ENCODE results near the gene LRRC49.
A peak's percentile ranks its signal among the peaks of the same experiment; 100 is the strongest.
"Not testable (repeated sequence)": the region's sequence is repeated elsewhere in the genome, so short reads cannot be mapped to it uniquely, and the experiment has no call there.

Gene LRRC49

DNA sequence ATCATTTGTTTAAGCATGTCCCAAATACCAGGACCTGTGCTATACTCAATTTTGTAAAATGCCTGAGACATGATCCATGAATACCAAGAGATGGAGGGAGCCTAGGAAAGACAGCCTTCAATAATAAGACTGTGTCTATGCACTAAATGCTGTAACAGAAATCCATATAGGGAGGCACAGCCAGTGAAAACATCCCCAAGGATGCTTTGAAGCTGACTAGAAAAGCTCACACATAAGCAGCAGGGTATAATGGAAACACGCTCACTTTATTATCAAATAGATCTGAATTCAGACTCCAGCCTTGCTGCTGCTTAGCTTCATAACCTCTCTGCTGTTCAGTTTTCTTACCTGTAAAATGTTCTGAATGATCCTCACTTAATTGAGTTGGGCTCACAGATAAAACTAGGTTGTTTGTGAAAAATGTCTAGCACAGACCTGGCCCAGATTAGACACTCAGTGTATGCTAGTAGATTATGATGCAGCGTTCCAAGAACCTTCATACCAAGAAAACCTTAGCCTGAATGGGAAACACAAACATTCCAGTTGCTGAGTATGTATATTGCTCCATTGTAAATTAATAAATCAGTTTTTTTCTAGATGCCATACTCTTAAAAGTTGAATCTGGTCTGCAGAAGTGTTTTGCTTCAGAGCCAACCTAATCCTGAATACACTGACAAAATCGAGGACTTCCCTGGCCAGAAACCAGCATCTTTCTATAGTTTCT, 34.9 kb upstream of the LRRC49 start:
- H2BK5ac ChIP-seq (ENCODE audit: low read depth, low read length, poor library complexity, severe bottlenecking) = no peak overlapping the region
- peak overlapping the region; percentile 27 for H2AK5ac ChIP-seq (ENCODE audit: low read length, severe bottlenecking)
- peak overlapping the region; percentile 79 for H3K9ac ChIP-seq (ENCODE audit: low read length)
- 93% methylated on average over 2 of the region's 3 CpGs for WGBS
- H4K91ac ChIP-seq (ENCODE audit: low read length) = no peak overlapping the region
- H3K23ac ChIP-seq (ENCODE audit: low read length in 2 of 2) = no peak overlapping the region
- H3K18ac ChIP-seq (ENCODE audit: low read depth in 1 of 2, low read length in 2 of 2) = peak overlapping the region in 1 of 2 experiments; percentile 24
- H3K4me1 ChIP-seq (ENCODE audit: control insufficient read depth, insufficient read depth, low read depth, low read length) = peaks cover 7% of the 10 kb centered on the region
- no peaks in the 10 kb centered on the region for H3K9me3 ChIP-seq (ENCODE audit: control insufficient read depth, low read length)
- H2BK12ac ChIP-seq (ENCODE audit: low read length in 2 of 2) = no peak overlapping the region
- H3K4ac ChIP-seq (ENCODE audit: low read depth in 1 of 2, low read length in 2 of 2) = no peak overlapping the region
- H3K4me3 ChIP-seq (ENCODE audit: insufficient read depth in 1 of 2, low read depth in 1 of 2, low read length in 2 of 2) = peak overlapping the region in 1 of 2 experiments; percentile 1
- no peak overlapping the region for H2AFZ ChIP-seq (ENCODE audit: low read depth, low read length)
- no peaks in the 10 kb centered on the region for H3K36me3 ChIP-seq (ENCODE audit: control insufficient read depth in 1 of 2, insufficient read depth in 2 of 2, low read depth in 1 of 2, low read length in 2 of 2)
- no peak overlapping the region for H3K14ac ChIP-seq (ENCODE audit: low read length in 2 of 2)
- no peak overlapping the region for H3K27ac ChIP-seq (ENCODE audit: low read length, poor library complexity, severe bottlenecking)
- H2BK15ac ChIP-seq (ENCODE audit: low read depth, poor library complexity, severe bottlenecking) = no peak overlapping the region
- H3K4me2 ChIP-seq (ENCODE audit: low read length, poor library complexity, severe bottlenecking) = no peak overlapping the region
- no peaks in the 10 kb centered on the region for H3K27me3 ChIP-seq (ENCODE audit: control insufficient read depth in 1 of 2, insufficient read depth in 1 of 2, low read length in 2 of 2)
- no peak for DNase-seq
- peaks cover 2% of the 10 kb centered on the region for H3K79me1 ChIP-seq (replicated peaks; ENCODE audit: low read length, poor library complexity, severe bottlenecking)
- H2BK120ac ChIP-seq (ENCODE audit: low read depth, low read length) = no peak overlapping the region
- H4K8ac ChIP-seq (ENCODE audit: low read length) = no peak overlapping the region

DNA sequence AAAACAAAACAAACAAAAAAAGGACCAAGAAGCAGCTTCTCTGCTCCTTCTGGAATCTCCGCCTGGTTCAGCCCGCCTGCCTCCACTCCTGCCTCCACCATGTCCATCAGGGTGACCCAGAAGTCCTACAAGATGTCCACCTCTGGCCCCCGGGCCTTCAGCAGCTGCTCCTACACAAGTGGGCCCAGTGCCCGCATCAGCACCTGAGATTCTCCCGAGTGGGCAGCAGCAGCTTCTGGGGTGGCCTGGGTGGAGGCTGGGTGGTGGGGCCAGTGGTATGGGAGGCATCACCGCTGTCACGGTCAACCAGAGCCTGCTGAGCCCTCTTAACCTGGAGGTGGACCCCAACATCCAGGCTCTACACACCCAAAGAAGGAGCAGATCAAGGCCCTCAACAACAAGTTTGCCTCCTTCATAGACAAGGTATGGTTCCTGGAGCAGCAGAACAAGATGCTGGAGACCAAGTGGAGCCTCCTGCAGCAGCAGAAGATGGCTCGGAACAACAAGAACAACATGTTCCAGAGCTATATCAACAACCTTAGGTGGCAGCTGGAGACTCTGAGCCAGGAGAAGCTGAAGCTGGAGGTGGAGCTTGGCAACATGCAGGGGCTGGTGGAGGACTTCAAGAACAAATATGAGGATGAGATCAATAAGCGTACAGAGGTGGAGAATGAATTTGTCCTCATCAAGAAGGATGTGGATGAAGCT, 33.9 kb upstream of the LRRC49 start:
- not testable (repeated sequence) for H2BK120ac ChIP-seq (ENCODE audit: low read depth, low read length); H3K9ac ChIP-seq (ENCODE audit: low read length); H2BK5ac ChIP-seq (ENCODE audit: low read depth, low read length, poor library complexity, severe bottlenecking); H3K27ac ChIP-seq (ENCODE audit: low read length, poor library complexity, severe bottlenecking); H3K9me3 ChIP-seq (ENCODE audit: control insufficient read depth, low read length); H3K36me3 ChIP-seq (ENCODE audit: control insufficient read depth in 1 of 2, insufficient read depth in 2 of 2, low read depth in 1 of 2, low read length in 2 of 2); H4K91ac ChIP-seq (ENCODE audit: low read length); H3K4me1 ChIP-seq (ENCODE audit: control insufficient read depth, insufficient read depth, low read depth, low read length); H4K8ac ChIP-seq (ENCODE audit: low read length); DNase-seq; H3K4me3 ChIP-seq (ENCODE audit: insufficient read depth in 1 of 2, low read depth in 1 of 2, low read length in 2 of 2); H3K4me2 ChIP-seq (ENCODE audit: low read length, poor library complexity, severe bottlenecking); H2AK5ac ChIP-seq (ENCODE audit: low read length, severe bottlenecking); H3K79me1 ChIP-seq (replicated peaks; ENCODE audit: low read length, poor library complexity, severe bottlenecking); H2AFZ ChIP-seq (ENCODE audit: low read depth, low read length); H3K4ac ChIP-seq (ENCODE audit: low read depth in 1 of 2, low read length in 2 of 2); H3K14ac ChIP-seq (ENCODE audit: low read length in 2 of 2); H3K27me3 ChIP-seq (ENCODE audit: control insufficient read depth in 1 of 2, insufficient read depth in 1 of 2, low read length in 2 of 2); H3K23ac ChIP-seq (ENCODE audit: low read length in 2 of 2)
- Histone ChIP-seq H2BK12ac (ENCODE audit: low read length in 2 of 2) (peak overlapping the region in 1 of 2 experiments; percentile 63), H3K18ac (ENCODE audit: low read depth in 1 of 2, low read length in 2 of 2) (peak overlapping the region in 1 of 2 experiments; percentile 44), H2BK15ac (ENCODE audit: low read depth, poor library complexity, severe bottlenecking) (peak overlapping the region; percentile 91)
- over 99% methylated on average over 8 of the region's 9 CpGs for WGBS

- Histone ChIP-seq H2BK15ac (ENCODE audit: low read depth, poor library complexity, severe bottlenecking) (no peak overlapping the region), H3K27me3 (ENCODE audit: control insufficient read depth in 1 of 2, insufficient read depth in 1 of 2, low read length in 2 of 2) (no peaks in the 10 kb centered on the region), H3K4me1 (ENCODE audit: control insufficient read depth, insufficient read depth, low read depth, low read length) (peaks cover 10% of the 10 kb centered on the region), H2BK5ac (ENCODE audit: low read depth, low read length, poor library complexity, severe bottlenecking) (no peak overlapping the region), H3K79me1 (replicated peaks; ENCODE audit: low read length, poor library complexity, severe bottlenecking) (peaks cover 2% of the 10 kb centered on the region), H3K4ac (ENCODE audit: low read depth in 1 of 2, low read length in 2 of 2) (no peak overlapping the region), H3K27ac (ENCODE audit: low read length, poor library complexity, severe bottlenecking) (no peak overlapping the region), H3K23ac (ENCODE audit: low read length in 2 of 2) (no peak overlapping the region), H2AK5ac (ENCODE audit: low read length, severe bottlenecking) (no peak overlapping the region), H3K9ac (ENCODE audit: low read length) (no peak overlapping the region), H3K14ac (ENCODE audit: low read length in 2 of 2) (peak overlapping the region in 1 of 2 experiments; percentile 53), H2BK12ac (ENCODE audit: low read length in 2 of 2) (peak overlapping the region in 1 of 2 experiments; percentile 39), H2BK120ac (ENCODE audit: low read depth, low read length) (no peak overlapping the region), H3K4me3 (ENCODE audit: insufficient read depth in 1 of 2, low read depth in 1 of 2, low read length in 2 of 2) (no peak overlapping the region), H2AFZ (ENCODE audit: low read depth, low read length) (no peak overlapping the region), H3K18ac (ENCODE audit: low read depth in 1 of 2, low read length in 2 of 2) (peak overlapping the region in 1 of 2 experiments; percentile 50), H3K9me3 (ENCODE audit: control insufficient read depth, low read length) (no peaks in the 10 kb centered on the region), H3K4me2 (ENCODE audit: low read length, poor library complexity, severe bottlenecking) (no peak overlapping the region), H4K8ac (ENCODE audit: low read length) (no peak overlapping the region), H3K36me3 (ENCODE audit: control insufficient read depth in 1 of 2, insufficient read depth in 2 of 2, low read depth in 1 of 2, low read length in 2 of 2) (no peaks in the 10 kb centered on the region), H4K91ac (ENCODE audit: low read length) (no peak overlapping the region)
- 96% methylated on average over 14 of the region's 14 CpGs for WGBS
- DNase-seq = no peak
Measured at GRCh38 chr15:70859322-70859908, 33.2 kb upstream of the LRRC49 start.

DNA sequence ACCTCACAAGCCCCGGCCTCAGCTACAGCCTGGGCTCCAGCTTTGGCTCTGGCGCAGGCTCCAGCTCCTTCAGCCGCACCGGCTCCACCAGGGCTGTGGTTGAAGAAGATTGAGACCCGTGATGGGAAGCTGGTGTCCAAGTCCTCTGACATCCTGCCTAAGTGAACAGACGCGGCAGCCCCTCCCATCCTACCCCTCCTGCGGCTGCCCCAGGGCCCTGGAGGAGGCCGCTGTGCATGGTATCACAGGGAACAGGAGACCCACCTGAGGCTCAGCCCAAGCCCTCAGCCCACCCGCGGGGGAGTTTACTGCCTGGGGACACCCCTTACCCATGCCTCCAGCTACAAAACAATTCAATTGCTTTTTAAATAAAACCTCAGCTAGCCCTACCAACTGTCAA, 32.6 kb upstream of the LRRC49 start:
- H3K27me3 ChIP-seq (ENCODE audit: control insufficient read depth in 1 of 2, insufficient read depth in 1 of 2, low read length in 2 of 2) = no peaks in the 10 kb centered on the region
- no peak overlapping the region for H2AK5ac ChIP-seq (ENCODE audit: low read length, severe bottlenecking)
- H3K9me3 ChIP-seq (ENCODE audit: control insufficient read depth, low read length) = no peaks in the 10 kb centered on the region
- H3K18ac ChIP-seq (ENCODE audit: low read depth in 1 of 2, low read length in 2 of 2) = no peak overlapping the region
- peaks cover 9% of the 10 kb centered on the region for H3K4me1 ChIP-seq (ENCODE audit: control insufficient read depth, insufficient read depth, low read depth, low read length)
- H3K23ac ChIP-seq (ENCODE audit: low read length in 2 of 2) = no peak overlapping the region
- H4K8ac ChIP-seq (ENCODE audit: low read length) = no peak overlapping the region
- H3K4ac ChIP-seq (ENCODE audit: low read depth in 1 of 2, low read length in 2 of 2) = no peak overlapping the region
- H3K4me3 ChIP-seq (ENCODE audit: insufficient read depth in 1 of 2, low read depth in 1 of 2, low read length in 2 of 2) = no peak overlapping the region
- H4K91ac ChIP-seq (ENCODE audit: low read length) = no peak overlapping the region
- H3K27ac ChIP-seq (ENCODE audit: low read length, poor library complexity, severe bottlenecking) = no peak overlapping the region
- H3K4me2 ChIP-seq (ENCODE audit: low read length, poor library complexity, severe bottlenecking) = no peak overlapping the region
- H2BK12ac ChIP-seq (ENCODE audit: low read length in 2 of 2) = no peak overlapping the region
- no peak overlapping the region for H3K14ac ChIP-seq (ENCODE audit: low read length in 2 of 2)
- no peak overlapping the region for H2BK15ac ChIP-seq (ENCODE audit: low read depth, poor library complexity, severe bottlenecking)
- WGBS = 87% methylated on average over 11 of the region's 11 CpGs
- no peak for DNase-seq
- no peaks in the 10 kb centered on the region for H3K36me3 ChIP-seq (ENCODE audit: control insufficient read depth in 1 of 2, insufficient read depth in 2 of 2, low read depth in 1 of 2, low read length in 2 of 2)
- H2BK5ac ChIP-seq (ENCODE audit: low read depth, low read length, poor library complexity, severe bottlenecking) = no peak overlapping the region
- H2AFZ ChIP-seq (ENCODE audit: low read depth, low read length) = no peak overlapping the region
- H3K79me1 ChIP-seq (replicated peaks; ENCODE audit: low read length, poor library complexity, severe bottlenecking) = peaks cover 2% of the 10 kb centered on the region
- H3K9ac ChIP-seq (ENCODE audit: low read length) = no peak overlapping the region
- H2BK120ac ChIP-seq (ENCODE audit: low read depth, low read length) = no peak overlapping the region
